T-helper 1 cell treated with Interleukin-12 subunit alpha and Interleukin-12 subunit beta and Interleukin-4 antibody, amounts not matched to agents 30 ng/mL and 1 ng/mL, for 36 hours (primary cell): ENCODE measurements around the gene ZNF365. TPM values are rescaled to one million over a fixed set of nuclear protein-coding genes. Genes with fewer than 3 reads are reported as not detected.
"Not testable (repeated sequence)": the region's sequence is repeated elsewhere in the genome, so short reads cannot be mapped to it uniquely, and the experiment has no call there.

ENCODE experiments used
- intact Hi-C: fragments of 100-400 bp; cut with micrococcal nuclease; formaldehyde crosslinking; loops from one replicate; pipeline ENCODE4 v1.15.1; 2024
- total RNA-seq: library from RNA; stranded (reverse); gene quantifications from 2 replicates; pipeline ENCODE4 v1.2.3, GENCODE V29; 2022

ZNF365 gene
- total RNA-seq, 1 donor from 2014 or later, result not detected

DNA sequence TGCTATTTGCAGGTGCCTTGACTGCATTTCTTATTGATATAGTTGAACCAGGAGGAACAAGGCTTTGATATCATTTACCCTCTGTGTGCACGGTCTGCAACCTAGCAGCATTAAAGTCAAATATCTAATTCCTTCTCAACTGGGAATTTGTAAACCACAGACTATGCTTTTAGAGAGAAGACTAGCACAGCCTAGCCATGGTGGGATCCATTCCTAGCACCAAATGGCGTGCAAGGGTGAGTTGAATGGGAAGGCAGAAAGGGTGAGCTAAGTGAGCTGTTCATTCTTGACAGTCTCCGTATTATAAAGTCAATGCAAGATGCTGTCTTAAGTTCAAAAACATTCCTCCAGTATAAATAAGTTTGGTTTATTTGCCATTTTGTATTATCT lies 2.9 kb downstream of the ZNF365 start:
- intact Hi-C loops, result no loop called here

GRCh38 chr10:62377966-62378365 lies 3.8 kb downstream of the ZNF365 start:
- intact Hi-C loops, result no loop called here

GRCh38 chr10:62378877-62379276 lies 4.7 kb downstream of the ZNF365 start:
- intact Hi-C loops, result not testable (repeated sequence)

DNA sequence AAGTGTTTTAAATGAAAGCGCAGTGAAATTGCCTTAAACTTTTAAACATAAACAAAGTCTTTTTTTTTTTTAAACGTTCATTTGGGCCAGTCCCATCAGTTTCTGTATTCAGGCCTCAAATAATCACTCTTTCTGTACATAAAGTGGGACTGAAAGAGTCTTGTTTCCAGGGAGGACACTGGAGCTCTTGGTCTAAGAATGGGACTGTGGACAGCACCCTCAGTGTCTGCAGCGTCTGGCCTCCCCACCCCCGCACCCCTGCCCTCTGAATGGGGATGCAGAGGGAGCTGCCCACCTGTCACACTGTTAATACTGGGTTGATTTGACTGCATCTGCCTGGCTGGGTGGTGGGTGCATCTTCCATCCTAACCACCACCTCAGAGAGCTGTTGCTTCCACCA lies 5.2 kb downstream of the ZNF365 start:
- intact Hi-C loops, result no loop called here

GRCh38 chr10:62380016-62380415 lies 5.8 kb downstream of the ZNF365 start:
- intact Hi-C loops, result loop anchor here (10.0 kb wide), 1 partner anchor 475 kb away; the partner anchor contains the start of gene ARID5B

- intact Hi-C loops, result loop anchor here (10.0 kb wide), 1 partner anchor 477 kb away; the partner anchor contains the start of gene ARID5B
These were observed 7.4 kb downstream of the ZNF365 start for GRCh38 chr10:62381385-62382102.

- intact Hi-C loops, result loop anchor here (10.0 kb wide), 1 partner anchor 478 kb away; the partner anchor contains the start of gene ARID5B
These were observed 8.7 kb downstream of the ZNF365 start for GRCh38 chr10:62382831-62383230.

DNA sequence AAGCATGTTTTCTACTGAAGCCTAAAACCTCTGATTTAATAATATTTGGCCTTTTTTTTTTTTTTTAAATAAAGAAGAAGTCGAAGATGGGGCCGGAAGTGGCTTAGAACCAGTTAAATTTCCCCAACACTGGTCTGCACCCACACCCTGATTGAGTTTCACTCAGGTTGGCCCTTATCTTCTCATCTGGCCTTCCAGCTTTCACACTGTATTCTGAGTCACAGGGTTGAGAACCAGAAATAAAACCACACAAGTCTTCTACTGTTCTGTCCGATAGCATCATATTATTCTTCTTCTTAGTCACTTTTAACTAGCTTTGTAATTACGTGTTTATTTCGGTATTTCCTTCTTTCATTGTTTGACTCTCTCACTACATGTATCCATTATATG lies 9.9 kb downstream of the ZNF365 start:
- intact Hi-C loops, result loop anchor here (10.0 kb wide), 1 partner anchor 479 kb away; the partner anchor contains the start of gene ARID5B

GRCh38 chr10:62384447-62385081 lies 10.4 kb downstream of the ZNF365 start:
- intact Hi-C loops, result loop anchor here (10.0 kb wide), 1 partner anchor 480 kb away; the partner anchor contains the start of gene ARID5B

DNA sequence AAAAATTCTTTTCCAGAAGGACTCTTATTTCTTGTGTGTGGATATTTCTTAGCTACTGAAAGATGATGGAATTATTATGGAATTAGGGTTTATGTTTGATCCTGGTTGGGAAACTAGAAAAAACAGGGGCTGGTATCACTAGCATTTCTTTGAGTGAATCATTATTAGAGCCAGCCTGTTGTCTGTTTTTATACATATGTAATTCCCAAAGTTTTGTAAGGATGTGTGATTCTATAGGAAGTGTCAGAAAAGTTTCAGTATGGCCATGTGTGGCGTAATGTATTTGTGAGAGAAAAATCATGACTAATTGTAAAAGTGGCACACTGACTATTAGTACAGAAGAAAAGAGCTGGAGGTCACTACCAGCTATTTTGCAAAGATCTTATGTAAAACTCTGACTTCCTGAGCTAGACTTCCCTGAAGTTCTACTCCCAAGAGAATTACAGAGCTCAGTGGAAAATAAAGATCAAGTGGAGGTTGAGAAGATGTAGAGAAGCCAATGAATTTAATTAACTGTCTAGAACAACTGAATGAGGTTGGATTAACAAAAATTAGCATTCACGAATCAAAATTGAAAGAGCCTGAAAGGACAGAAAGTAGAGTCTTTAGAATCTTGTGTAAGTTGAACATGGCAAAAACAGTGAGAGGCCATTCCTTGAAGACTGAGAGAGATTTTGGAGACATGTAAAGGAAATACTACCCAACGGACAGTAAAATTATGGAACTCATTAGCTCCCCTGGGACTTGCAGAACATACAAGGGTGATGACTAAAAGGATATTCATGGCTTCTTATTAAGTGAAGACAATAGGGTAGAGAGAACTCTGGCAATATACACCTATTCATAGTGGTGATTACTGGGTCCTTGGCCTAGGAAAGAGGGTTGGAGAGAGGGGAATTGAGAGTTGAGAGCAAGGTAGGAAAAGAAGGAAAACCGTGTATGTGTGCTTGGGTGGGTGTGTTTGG lies 12.5 kb downstream of the ZNF365 start:
- intact Hi-C loops, result loop anchor here (10.0 kb wide), 1 partner anchor 482 kb away; the partner anchor contains the start of gene ARID5B

- intact Hi-C loops, result loop anchor here (10.0 kb wide), 1 partner anchor 484 kb away; the partner anchor contains the start of gene ARID5B
These were observed 14.2 kb downstream of the ZNF365 start for GRCh38 chr10:62388328-62388727.

DNA sequence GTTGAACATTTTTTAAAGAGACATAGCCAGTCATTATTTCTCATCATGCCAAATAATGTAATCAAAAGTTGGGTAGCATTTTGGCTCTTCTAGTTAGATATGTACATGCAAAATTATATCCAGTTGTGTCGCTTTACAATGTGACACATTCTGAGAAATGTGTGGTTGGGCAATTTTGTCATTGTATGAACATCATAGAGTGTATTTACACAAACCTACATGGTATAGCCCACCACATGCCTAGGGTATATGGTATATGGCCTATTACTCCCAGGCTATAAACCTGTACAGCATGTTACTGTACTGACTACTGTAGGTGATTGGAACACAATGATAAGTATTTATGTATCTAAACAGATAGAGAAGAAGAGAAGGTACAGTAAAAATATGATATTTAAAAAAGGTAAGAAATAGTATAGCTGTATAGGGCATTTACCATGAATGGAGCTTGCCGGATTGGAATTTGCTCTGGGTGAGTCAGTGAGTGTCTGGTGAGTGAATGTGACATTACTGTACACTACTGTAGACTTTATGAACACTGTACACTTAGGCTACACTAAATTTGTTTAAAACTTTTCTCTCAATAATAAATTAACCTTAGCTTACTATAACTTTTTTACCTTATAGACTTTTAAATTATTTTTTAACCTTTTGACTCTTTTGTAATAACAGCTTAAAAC lies 16.5 kb downstream of the ZNF365 start:
- intact Hi-C loops, result no loop called here

DNA sequence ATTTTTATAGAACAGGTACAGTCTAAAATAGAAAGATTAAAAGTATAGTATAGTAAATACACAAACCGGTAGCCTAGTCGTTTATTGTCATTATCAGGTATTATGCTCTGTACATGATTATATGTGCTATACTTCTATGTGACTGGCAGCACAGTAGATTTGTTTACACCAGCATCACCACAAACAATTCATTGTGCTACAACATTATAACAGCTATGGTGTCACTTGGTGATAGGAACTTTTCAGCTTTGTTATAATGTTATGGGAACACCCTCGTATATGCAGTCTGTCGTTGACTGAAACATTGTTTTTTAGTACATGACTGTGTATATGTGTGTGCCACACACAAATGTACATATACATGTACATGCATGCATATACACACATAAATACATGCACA lies 19.1 kb downstream of the ZNF365 start:
- intact Hi-C loops, result no loop called here

GRCh38 chr10:62394556-62395018 lies 20.4 kb downstream of the ZNF365 start:
- intact Hi-C loops, result no loop called here

DNA sequence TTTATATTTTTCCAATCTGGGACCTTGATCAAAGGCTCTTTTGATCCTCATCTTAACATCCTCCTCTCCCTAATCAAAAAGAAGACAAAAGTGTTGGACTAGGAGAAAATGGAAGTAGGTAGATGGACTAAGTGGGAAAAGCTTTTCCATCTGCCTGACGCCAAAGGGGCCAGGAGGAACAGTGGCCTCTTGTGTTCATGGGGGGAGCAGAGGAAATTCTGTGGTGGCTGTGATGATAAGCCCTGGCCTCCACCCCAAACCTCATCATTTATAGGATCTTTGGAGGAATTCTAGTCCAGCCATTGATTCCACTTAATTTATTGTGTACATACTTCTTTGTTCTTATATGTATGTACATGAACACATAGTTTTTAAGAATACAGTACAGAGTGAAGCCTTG lies 21.7 kb downstream of the ZNF365 start:
- intact Hi-C loops, result no loop called here

GRCh38 chr10:62396864-62397263 lies 22.7 kb downstream of the ZNF365 start:
- intact Hi-C loops, result no loop called here

DNA sequence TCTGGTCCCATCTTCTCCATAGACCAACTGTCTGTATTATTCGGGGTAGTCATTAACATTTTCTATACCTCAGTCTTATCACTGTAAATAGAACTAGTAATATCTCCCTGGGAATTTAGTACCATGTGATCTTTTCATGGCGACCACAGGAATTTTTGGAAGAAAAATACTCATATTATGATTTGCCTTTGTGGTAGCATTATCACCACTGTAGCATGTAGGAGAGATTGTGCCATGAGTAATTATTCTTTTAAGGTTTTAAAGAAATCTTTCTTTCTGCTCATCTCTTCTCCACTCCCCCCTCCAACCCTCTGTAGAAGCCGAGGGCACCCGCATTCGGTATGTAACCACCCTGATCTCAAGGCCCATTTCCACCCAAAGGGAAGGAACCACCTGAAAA lies 25.0 kb downstream of the ZNF365 start:
- intact Hi-C loops, result no loop called here

DNA sequence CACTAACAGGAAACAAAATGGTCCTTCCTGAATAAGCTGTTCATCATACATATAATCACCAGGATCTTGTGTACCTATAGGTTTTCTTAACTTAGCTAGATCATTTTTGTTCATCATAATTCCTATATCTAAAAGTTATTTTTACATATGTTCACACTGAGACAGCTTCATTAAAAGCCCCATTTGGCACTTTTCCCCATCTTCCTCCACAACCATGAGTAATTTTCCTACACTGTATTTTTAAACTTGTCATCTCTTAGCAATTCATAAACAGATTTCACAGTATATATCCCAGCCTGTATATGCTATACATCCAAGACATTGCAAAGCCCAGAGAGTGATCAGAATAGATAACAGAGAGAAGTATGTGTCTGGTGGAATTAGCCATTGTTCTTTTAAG lies 28.3 kb downstream of the ZNF365 start:
- intact Hi-C loops, result no loop called here

DNA sequence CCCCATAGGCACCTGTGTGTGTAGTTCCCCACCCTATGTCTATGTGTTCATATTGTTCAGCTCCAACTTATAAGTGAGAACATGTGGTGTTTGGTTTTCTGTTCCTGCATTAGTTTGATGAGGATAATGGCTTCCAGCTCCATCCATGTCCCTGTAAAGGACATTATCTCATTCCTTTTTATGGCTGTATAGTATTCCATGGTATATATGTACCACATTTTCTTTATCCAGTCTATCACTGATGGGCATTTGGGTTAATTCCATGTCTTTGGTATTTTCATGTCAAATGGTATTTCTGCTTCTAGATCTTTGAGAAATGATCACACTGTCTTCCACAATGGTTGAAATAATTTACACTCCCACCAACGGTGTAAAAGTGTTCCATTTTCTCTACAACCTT lies 36.4 kb downstream of the ZNF365 start:
- intact Hi-C loops, result not testable (repeated sequence)

GRCh38 chr10:62410934-62411333 lies 36.8 kb downstream of the ZNF365 start:
- intact Hi-C loops, result not testable (repeated sequence)

DNA sequence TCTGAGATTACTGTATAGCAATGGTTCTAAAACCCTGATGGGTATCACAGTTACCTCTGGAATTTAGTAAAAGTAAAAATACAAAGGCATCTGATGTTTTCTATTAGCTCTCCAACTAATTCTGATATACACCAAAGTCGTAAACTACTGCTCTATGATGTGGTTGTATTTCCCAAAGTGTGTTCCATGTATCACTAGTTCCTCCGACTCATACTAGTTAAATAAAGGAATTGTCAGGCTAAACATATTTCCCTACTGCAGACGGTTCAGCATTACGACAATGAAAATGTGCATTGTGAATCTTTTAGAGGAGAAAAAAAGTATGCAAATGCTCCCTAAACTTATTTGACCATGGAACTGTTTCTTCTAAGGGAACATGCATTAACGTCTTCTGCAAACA lies 38.9 kb downstream of the ZNF365 start:
- intact Hi-C loops, result no loop called here
